Activated CD8-positive, alpha-beta memory T cell treated with anti-CD3 and anti-CD28 coated beads for 36 hours (primary cell): ENCODE measurements around the gene MTLN. TPM values are rescaled to one million over a fixed set of nuclear protein-coding genes. Genes with fewer than 3 reads are reported as not detected.
"Not testable (repeated sequence)": the region's sequence is repeated elsewhere in the genome, so short reads cannot be mapped to it uniquely, and the experiment has no call there.

Experiments
- CTCF ChIA-PET: fragments of 350-600 bp; sonication (Branson Sonifier 250); formaldehyde crosslinking; loops from one replicate; lab custom pipeline; 2021; ENCODE audit warnings: antibody characterized with exemption; lab: Charles Lee
- POLR2A ChIA-PET: fragments of 350-600 bp; sonication (Branson Sonifier 250); formaldehyde crosslinking; loops from one replicate; lab custom pipeline; 2021; ENCODE audit warnings: antibody characterized with exemption; lab: Charles Lee
- total RNA-seq, 2 experiments: library from RNA; stranded (reverse); gene quantifications; one replicate each; pipeline ENCODE4 v1.2.3, GENCODE V29; 2021

Gene MTLN
- total RNA-seq, 2 experiments from 2014 or later = 118 to 123 TPM

- POLR2A ChIA-PET = no interaction called here
- CTCF ChIA-PET = no interaction called here
These were observed 7.7 kb downstream of the MTLN start, which contains the start of gene NPHP1 for GRCh38 chr2:110204408-110205385. Gene NPHP1 (minus strand): TSS chr2:110205013. CDS start chr2:110204968, 45 bp downstream.

GRCh38 chr2:110198016-110198415, 14.3 kb downstream of the MTLN start:
- ChIA-PET CTCF (no interaction called here), POLR2A (no interaction called here)

GRCh38 chr2:110197452-110197851, 14.9 kb downstream of the MTLN start:
- ChIA-PET POLR2A (no interaction called here), CTCF (no interaction called here)

- POLR2A ChIA-PET, CTCF ChIA-PET: not testable (repeated sequence)
These were observed 22.2 kb downstream of the MTLN start for GRCh38 chr2:110190169-110190568.

- ChIA-PET CTCF (no interaction called here), POLR2A (no interaction called here)
These were observed 29.9 kb downstream of the MTLN start for GRCh38 chr2:110182449-110182848.

GRCh38 chr2:110180036-110180435, 32.3 kb downstream of the MTLN start:
- POLR2A ChIA-PET = no interaction called here
- CTCF ChIA-PET = interaction anchor here (0.6 to 0.7 kb wide), 2 partner anchors 508 to 1256 kb away, joined by 3 read pairs; no protein-coding TSS in a partner anchor

GRCh38 chr2:110173523-110173922, 38.8 kb downstream of the MTLN start:
- POLR2A ChIA-PET = no interaction called here

GRCh38 chr2:110172506-110172905, 39.8 kb downstream of the MTLN start:
- POLR2A ChIA-PET = no interaction called here
- CTCF ChIA-PET = no interaction called here

More at GRCh38 chr2:110173523-110173922, 38.8 kb downstream of the MTLN start:
- CTCF ChIA-PET = no interaction called here

GRCh38 chr2:110170102-110170501, 42.2 kb downstream of the MTLN start:
- POLR2A ChIA-PET = no interaction called here
- CTCF ChIA-PET = interaction anchor here (0.8 to 1.4 kb wide), 2 partner anchors 13 kb away, joined by 3 to 4 read pairs; no protein-coding TSS in a partner anchor

- CTCF ChIA-PET = no interaction called here
These were observed 44.9 kb downstream of the MTLN start for GRCh38 chr2:110167326-110168000.

GRCh38 chr2:110166266-110166665, 46.1 kb downstream of the MTLN start:
- ChIA-PET POLR2A (no interaction called here), CTCF (no interaction called here)

More at GRCh38 chr2:110167326-110168000, 44.9 kb downstream of the MTLN start:
- POLR2A ChIA-PET = no interaction called here

Other genes starting within 250 kb of the MTLN start
- under 1 TPM; 0.50 to 0.65 TPM for gene MALL, start 96.7 kb downstream of the MTLN start, total RNA-seq
- 1 to 10 TPM; 1.9 to 2.5 TPM for gene NPHP1, start 7.5 kb downstream of the MTLN start, total RNA-seq